Activated CD8-positive, alpha-beta memory T cell treated with anti-CD3 and anti-CD28 coated beads for 1 hour (primary cell): ENCODE results near the gene ACTG1.

Source experiments
- DNase-seq, 2 donors: peaks; one replicate each; pipeline ENCODE4 v3.0.0-alpha.2; 2020; ENCODE audit warnings: low read depth in 1 of 2; ENCODE audit errors: extremely low read depth in 1 of 2

The ACTG1 gene

GRCh38 chr17:81468111-81468769 is 44.4 kb downstream of the ACTG1 start:
- DNase-seq, result no peak

- no peak for DNase-seq
Observed at GRCh38 chr17:81466564-81467472, 45.8 kb downstream of the ACTG1 start.

- DNase-seq, result no peak
Observed at GRCh38 chr17:81465910-81466309, 46.7 kb downstream of the ACTG1 start.

- DNase-seq, result no peak
Observed at GRCh38 chr17:81464586-81464985, 48.0 kb downstream of the ACTG1 start.

- no peak for DNase-seq
Observed at GRCh38 chr17:81463506-81463905, 49.1 kb downstream of the ACTG1 start.

GRCh38 chr17:81462506-81463125 is 50.0 kb downstream of the ACTG1 start:
- no peak for DNase-seq

- DNase-seq, result no peak
Observed at GRCh38 chr17:81461607-81462500, 50.7 kb downstream of the ACTG1 start.

- DNase-seq, result no peak
Observed at GRCh38 chr17:81460856-81461460, 51.6 kb downstream of the ACTG1 start.
